ENCODE measurements around the gene HSDL1.

The HSDL1 gene

DNA sequence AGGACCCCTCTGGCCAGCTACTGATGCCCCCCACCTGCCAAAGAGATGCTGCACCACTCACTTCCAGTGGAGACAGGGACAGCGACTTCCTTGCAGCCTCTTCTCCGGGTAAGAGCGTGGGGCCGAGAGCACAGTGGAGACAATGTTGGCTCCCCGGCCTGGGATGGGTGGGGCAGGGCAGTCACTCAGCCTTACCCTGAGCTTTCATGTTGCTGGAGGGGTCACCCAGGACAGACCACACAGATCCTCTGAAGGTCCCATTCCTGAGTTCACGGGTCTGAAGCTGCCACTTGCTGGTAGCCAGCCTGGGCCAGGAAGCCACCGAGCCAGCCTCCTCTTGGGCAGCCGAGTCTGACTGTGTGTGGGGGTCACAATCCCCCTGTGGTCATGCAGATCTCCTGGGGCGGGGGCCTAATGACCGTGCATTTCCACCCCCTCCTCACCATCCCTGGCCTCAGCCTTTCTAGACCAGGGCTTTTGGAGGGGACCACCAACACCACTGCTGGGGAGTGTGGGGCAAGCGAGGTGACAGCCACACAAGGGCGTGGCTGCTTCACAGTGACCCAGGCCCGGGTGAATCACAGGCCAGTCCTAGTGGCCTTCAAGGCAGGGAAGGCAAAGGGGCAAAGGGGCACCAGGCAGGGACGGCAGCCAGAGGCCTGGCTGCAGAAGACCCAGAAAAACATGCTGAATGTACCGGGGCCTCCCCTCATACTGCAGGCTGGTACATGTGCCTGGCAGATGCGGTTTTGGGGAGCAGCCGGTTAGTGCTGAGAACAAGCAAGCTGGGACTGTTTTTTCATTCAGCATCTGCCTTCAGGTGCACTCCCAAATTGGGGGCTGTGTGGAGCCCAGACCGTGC lies 31.4 kb upstream of the HSDL1 start:
- DNase-seq (ENCODE audit: low spot score) = no peak

DNA sequence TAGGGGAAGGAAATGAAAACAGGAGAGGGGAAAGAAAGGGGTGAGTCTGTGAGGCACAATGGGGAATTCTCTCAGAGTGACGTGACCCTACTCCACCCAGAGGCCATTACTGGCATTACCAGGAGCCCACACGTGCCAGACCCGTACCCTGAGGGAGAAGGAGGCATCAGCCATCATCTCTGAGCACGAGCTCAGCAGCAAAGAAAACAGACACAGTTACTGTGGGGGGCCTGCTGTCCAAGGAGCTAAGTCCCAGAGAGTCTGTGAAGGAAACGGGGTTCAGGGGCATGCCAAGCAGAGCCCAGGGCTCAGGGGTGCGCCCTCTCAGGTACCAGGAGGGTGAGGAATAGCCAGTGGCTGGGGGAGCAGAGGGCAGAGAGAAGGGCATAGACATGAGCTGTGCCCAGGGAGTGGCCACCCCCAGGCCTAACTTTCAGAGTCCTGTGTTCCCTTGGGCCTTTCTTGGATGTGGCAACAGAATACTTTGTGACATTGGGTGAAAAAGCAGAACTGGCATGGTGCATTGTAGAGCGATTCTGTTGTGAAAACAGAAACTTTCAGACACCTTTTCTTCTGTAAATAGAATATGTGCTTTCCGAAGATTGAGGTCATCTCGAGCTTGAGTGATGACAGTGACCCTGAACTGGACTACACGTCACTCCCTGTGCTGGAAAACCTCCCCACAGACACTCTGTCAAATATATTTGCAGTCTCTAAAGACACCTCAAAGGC lies 30.5 kb upstream of the HSDL1 start:
- DNase-seq (ENCODE audit: low spot score) = peak; percentile 68

DNA sequence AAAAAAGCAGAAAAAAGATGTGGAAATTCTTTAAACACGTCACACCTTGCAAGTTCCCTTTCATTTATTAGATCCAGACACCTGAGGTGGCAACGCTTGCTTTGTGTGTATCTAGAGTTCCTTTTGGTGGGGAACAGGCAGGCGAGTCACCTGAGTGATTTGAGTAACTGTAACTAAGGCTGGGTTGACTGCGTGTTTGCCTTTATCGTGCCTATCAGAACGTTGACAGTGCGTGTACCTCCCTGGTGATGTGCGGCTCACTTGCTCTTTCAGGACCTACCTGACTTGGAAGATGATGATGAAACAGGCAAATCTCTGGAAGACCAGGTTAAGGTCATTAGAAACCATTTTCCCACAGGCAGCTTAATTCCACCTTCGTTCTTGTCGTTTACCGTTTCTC lies 29.4 kb upstream of the HSDL1 start:
- DNase-seq (ENCODE audit: low spot score) = no peak

DNA sequence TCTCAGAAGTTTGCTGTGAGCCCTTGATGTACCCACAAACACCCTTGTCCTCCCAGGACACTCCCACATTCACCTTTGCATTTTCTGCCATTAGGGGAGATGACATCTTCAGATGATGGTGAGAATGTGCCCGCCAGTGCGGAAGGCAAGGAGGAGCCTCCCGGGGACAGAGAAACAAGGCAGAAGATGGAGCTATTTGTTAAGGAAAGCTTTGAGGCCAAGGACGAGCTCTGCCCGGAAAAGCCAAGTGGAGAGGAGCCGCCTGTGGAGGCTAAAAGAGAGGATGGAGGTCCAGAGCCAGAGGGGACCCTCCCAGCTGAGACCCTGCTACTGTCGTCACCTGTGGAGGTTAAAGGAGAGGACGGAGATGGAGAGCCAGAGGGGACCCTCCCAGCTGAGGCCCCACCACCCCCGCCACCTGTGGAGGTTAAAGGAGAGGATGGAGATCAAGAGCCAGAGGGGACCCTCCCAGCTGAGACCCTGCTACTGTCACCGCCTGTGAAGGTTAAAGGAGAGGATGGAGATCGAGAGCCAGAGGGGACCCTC lies 24.9 kb upstream of the HSDL1 start:
- no peak for DNase-seq (ENCODE audit: low spot score)

DNA sequence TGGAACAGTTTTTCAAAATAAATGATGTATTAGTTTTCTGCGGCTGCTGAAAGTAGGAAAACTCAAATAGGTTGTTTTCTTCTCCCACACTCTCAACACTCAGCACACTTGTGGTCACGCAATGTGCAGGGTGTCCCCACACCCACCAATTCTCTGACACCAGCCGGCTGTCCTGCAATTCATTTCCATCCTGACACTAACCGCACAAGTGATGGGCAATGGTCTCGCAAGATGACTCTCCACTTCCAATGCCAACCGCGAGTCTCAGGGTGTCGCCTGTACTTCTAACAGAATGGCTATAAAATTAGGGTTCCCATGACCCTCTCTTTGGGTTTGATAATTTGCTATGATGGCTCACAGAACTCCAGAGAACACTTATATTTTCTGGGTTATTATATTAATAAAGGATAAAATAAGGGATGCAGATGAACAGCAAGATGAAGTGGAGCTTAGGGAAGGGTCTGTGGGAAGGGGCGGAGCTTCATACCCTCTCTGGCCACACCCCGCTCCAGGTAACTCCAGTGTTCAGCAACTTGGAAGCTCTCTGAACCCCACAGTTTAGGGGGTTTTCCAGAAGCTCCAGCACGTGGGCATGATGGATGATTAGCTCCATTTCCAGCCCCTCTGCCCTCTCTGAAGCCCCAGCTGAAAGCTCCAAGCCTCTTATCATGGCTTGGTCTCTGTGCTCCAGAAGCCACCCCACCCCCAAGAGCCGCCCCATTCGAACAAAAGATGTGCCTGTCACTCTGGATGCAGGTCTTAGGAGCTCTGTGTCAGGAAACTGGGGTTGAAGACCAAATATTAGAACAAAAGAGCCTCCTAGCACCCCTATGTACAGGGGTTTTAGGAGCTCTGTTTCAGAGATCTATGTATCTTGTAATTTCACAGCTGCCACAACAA lies 22.1 kb upstream of the HSDL1 start:
- no peak for DNase-seq (ENCODE audit: low spot score)

DNA sequence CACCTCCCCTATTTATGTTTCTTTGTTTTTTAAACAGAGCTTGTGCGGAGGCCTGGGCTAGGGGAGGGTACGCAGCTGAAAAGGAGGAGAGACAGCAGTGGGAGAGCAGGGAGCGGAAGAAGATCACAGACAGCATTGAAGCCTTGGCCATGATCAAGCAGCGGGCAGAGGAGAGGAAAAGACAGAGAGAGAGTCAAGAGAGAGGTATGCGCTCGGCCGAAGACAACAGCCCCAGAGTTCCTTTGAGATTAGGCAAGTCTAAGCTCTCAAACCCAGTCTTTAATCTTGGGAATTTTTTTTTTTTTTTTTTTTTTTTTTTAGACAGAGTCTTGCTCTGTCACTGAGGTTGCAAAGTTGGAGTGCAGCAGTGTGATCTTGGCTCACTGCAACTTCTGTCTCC lies 20.8 kb upstream of the HSDL1 start:
- no peak for DNase-seq (ENCODE audit: low spot score)

DNA sequence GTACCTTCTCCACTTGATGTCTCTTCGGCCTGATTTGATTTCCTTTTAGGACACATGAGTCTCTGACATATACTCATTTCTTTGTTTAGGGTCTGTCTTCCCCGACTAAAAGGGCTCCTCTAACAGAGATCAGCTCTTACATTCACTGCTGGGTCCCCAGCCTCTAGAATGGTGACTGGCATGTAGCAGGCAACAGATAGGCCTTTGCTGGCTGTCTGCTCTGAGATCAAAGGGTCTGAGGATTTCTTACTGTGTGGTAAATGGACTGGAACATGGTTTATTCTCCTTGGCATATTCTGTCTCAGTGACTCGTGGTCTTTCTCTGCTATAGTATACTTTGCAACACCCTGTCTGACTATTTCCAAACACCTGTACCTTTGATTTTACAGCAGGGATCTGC lies 16.8 kb upstream of the HSDL1 start:
- no peak for DNase-seq (ENCODE audit: low spot score)

DNA sequence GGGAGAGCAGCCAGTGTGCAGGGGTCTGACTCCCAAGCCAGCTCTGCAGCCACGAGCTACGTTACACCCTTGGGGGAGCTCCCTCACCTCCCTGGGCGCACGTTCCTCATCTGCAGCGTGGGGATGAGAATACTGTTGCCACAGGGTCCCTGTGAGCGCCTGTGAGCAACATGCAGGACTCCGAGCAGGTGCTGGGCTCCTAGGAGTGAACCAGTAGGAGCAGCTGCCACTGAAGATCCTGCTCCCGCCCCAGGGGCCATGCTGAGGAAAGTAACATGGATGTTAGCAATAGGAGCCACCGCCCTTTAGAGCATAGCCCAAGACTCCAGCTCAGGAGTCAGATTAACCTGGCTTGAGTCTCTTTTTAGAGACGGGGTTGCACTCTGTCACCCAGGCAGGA lies 16.1 kb upstream of the HSDL1 start:
- no peak for DNase-seq (ENCODE audit: low spot score)

DNA sequence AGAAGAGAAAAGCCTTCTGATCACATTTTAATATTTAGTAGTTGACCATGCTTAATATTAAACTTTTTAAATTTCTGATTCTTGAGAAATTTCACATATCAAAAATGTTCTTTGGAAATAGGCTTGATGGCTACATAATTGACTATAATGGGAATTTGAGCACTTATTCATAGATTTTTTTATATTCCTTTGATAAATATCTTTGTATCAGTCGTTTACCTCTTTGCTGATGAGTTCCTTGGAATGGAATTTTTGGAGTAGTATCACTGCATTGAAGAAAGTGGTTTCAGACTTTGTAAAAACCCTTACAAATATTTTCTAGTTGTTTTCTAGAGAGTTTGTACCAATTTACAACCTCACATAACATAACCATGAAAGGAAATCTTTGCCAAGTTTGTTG lies 14.8 kb upstream of the HSDL1 start:
- DNase-seq (ENCODE audit: low spot score) = no peak

DNA sequence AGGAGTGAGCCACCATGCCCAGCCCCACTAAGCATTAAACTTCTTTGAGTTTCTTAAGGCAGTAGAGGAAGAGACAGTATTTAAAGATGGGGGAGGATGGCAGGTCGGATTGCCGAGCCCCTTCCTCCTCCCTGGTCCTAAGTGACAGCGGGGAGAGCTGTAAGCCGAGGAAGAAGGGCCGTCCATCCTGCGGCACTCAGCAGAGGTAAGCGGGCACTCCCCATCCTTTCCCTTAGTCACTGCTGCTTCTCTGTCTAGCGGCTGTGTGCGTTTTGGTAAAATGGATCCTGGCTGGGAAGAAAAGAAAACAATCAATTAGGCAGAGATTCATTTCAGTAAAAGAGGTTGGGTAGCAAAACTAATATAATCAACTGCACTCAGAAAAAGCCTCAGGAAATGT lies 14.0 kb upstream of the HSDL1 start:
- DNase-seq (ENCODE audit: low spot score) = no peak

DNA sequence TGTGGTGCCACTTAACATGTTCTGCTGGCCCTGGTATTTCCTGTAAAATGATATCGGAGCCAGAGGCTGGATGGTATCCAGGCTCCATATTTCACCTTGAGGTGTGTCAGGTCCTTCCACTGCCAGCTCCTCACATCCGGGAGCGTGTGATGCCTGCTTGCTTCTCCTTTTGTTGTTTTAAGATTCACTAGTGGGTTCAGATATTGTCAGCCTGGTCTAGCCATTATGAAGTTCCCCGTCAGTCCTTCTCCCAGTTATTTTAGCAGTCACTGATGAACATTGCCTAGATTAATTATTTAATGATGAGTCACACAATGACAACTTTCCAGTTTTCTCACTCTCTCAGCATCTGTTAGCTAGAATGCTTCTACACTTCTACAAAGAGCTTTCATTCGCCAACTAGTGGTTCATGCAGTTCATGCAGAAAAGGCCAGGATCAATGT lies 11.4 kb upstream of the HSDL1 start:
- no peak for DNase-seq (ENCODE audit: low spot score)

DNA sequence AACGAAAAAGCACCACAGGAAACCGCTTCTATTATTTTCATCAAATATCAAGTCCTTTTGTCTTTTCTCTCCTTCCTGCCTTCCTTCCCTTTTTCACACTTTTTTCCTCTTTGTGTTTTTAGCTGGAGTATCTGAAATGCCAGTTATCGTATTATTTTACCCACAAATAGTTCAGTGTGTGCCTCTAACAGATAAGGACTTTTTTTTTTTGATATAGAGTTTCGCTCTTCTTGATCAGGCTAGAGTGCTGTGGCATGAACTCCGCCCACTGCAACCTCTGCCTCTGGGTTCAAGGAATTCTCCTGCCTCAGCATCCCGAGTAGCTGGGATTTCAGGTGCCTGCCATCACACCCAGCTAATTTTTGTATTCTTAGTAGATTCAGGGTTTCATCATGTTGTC lies 10.8 kb upstream of the HSDL1 start:
- no peak for DNase-seq (ENCODE audit: low spot score)

DNA sequence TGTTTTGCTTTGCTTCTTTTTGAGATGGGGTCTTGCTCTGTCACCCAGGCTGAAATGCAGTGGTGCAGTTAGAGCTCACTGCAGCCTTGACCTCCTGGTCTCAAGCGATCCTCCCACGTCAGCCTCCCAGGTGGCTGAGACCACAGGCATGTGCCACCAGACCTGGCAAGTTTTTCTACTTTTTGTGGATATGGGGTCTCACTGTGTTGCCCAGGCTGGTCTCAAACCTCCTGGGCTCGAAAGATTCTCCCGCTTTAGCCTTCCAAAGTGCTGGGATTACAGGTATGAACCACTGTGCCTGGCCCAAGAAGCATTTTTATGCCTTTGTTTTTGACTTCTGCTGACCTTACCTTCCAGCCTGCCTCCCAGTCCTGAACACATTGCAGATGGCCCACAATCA lies 10.2 kb upstream of the HSDL1 start:
- DNase-seq (ENCODE audit: low spot score) = no peak

DNA sequence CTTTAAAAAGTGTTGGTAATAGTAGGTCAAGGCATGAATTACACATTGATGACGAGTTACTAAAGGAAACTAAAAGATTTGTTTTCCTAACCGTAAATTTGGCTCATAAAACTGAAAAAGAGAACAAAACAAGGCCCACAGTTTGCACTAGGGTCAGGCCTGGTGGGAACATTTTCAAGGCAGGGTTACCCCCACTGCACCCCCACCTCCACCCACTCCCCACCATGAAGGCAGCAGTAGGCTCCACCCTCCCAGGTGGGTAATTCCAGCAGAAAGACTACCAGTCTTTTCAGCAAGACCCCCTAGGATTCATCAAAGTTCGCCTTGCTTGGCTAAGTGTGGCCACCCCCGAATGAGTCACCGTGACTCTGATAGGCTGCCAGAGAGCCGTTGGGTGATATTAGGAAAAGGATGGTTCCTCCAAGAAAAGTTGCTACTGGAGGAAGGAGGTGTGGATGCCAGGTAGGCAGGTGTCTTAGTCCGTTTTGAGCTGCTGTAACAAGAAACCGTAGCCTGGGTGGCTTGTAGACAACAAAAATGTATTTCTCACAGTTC lies 8.8 kb upstream of the HSDL1 start:
- no peak for DNase-seq (ENCODE audit: low spot score)

DNA sequence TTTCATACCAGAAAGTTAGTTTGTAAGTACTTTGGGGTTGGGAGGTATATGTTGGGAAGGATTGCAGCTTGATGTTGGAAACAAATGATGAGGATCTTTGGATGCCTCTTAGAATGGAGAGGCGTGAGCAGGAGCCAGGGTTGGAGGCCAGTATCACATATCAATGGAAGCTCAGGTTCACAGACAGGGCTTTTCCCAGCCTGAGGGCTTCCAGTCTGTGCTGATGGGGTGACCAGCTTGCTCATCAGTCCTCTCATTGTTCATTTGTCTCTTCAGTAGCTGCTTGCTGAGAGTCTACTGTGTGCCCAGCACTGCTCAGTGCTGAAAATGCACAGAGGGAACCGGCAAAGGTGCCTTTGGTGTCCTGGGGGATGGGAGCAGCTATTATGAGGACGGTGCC lies 5.9 kb upstream of the HSDL1 start:
- DNase-seq (ENCODE audit: low spot score) = no peak

DNA sequence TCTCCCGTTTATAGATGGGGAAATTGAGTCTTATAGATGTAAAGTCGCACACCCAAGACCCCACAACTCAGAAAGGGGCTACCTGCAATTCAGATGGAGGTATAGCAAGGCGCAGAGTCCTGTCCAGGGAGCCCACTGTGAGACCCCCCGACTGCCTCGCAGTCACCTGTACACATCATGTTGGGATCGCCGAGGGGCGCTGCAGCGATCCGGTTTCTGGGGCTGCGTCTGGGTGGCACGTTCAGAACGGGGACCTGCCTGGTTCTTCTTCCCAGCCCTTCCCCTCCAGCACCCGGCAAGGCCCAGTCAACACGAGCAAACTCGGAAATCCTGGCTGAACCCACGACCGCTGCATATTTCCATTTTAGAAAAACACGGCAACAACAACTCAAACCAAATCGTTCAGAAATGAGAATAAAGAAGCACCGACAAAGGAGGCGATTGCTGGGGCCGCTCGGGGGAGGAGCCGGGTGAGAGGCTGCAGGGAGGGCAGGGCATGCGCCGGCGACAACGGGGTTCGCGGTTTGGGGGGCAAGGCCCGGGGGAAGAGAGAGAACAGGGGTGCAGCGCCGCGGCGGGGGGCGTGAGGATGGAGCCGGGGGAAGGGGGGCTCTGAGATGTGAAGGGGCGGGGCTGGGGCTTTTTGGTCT lies 643 bp downstream of the HSDL1 start:
- DNase-seq (ENCODE audit: low spot score) = peak; percentile 53

DNA sequence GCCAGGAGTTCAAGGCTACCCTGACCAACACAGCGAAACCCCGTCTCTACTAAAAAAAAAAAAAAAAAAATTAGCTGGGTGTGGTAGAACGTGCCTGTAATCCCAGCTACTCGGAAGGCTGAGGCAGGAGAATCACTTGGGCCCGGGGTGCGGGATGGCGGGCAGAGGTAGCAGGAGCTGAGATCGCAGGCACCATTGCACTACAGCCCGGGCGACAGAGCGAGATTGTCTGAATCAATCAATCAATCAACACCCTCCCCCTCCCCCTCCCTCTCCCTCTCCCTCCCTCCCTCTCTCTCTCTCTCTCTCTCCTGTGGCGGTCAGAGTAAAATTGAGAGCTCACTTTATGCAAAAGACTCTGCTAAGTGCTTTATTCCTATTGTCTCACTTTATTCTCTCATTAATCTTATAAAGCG lies 1.2 kb downstream of the HSDL1 start:
- no peak for DNase-seq (ENCODE audit: low spot score)

DNA sequence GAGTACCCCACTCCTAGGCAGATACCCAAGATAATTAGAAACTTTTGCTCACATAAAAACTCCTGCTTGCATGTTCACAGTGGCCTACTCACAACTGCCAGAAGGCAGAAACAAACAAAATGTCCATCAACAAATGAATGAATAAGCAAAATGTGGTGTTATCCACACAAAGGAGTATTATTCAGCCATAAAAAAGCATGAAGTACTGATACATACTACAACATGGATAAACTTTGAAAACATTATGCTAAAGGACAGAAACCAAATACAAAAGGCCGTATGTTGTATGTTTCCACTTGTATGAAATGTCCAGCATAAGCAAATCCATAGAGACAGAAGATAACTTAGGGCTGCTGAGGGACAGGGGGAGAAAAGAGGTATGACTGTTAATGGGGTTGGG lies 1.9 kb downstream of the HSDL1 start:
- DNase-seq (ENCODE audit: low spot score) = no peak

DNA sequence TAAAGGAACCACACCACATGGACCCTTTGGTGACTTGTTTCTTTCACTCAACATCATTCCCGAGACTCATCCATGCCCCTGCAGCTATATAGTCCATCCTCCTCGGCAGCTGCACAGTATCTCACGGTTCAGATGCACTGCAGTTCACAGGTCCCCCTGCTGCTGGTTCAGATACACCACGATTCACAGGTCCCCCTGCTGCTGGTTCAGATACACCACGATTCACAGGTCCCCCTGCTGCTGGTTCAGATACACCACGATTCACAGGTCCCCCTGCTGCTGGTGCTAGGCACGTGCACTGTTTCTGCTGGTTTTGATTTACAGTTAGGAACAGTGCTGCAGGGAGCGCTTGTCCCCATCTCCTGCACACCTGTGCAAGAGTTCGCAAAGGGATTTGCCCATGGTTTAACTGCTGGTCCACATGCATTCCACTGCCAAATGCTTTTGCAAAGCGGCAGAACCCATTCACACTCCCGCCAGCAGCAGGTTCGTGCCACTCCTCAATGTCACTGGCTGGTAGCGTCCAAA lies 3.8 kb downstream of the HSDL1 start:
- no peak for DNase-seq (ENCODE audit: low spot score)

DNA sequence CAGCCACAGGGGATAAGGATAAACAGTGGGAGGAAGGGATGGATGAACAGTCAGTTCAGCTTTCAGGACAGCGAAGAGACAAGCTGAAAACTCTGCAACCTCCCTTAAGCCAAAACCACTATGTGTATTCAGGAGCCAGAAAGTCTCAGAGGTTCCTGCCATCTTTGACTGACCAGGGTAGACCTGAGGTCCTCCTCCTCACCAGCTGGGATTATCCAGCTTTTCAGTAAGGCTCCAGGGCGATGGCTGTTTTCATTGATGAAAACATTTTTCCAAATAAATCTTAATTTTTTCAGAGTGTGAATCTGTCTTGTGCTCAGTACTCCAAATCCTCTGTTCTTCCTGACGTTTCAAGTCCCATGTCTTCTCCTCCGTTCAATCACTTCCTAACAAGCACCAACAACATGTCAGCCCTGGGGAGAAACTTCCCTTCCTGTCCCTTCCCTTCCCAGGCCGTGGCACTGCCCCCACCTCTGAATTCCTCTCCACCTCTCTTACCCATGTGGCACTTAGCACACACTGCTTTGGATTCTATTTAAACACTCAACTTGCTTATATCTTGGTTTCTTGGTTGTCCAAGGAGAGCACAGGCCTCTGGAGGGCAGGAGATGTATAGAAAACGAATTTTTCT lies 5.2 kb downstream of the HSDL1 start:
- DNase-seq (ENCODE audit: low spot score) = no peak
